ENCODE measurements around the gene DIO3.

DIO3 gene

GRCh38 chr14:101518611-101519473 is 42.5 kb upstream of the DIO3 start:
- no peak for TF ChIP-seq CTCF (IDR thresholded peaks at IDR 0.05; ENCODE audit: poor library complexity, severe bottlenecking)
- Histone ChIP-seq H3K4me1 (ENCODE audit: insufficient read depth, poor library complexity, severe bottlenecking) (no peaks in the 10 kb centered on the region), H3K4me3 (ENCODE audit: severe bottlenecking) (no peak overlapping the region), H3K36me3 (ENCODE audit: low read depth) (no peaks in the 10 kb centered on the region), H3K27ac (ENCODE audit: poor library complexity, severe bottlenecking) (no peak overlapping the region), H3K9me3 (ENCODE audit: severe bottlenecking) (no peaks in the 10 kb centered on the region), H3K27me3 (ENCODE audit: insufficient read depth, poor library complexity, severe bottlenecking) (no peaks in the 10 kb centered on the region)
- no peak for DNase-seq (ENCODE audit: low spot score)
- ATAC-seq (ENCODE audit: low read depth), result no peak

GRCh38 chr14:101520621-101521472 is 40.4 kb upstream of the DIO3 start:
- H3K9me3 ChIP-seq (ENCODE audit: severe bottlenecking), result no peaks in the 10 kb centered on the region
- ATAC-seq (ENCODE audit: low read depth), result no peak
- no peaks in the 10 kb centered on the region for H3K4me1 ChIP-seq (ENCODE audit: insufficient read depth, poor library complexity, severe bottlenecking)
- no peaks in the 10 kb centered on the region for H3K36me3 ChIP-seq (ENCODE audit: low read depth)
- TF ChIP-seq CTCF (IDR thresholded peaks at IDR 0.05; ENCODE audit: poor library complexity, severe bottlenecking), result no peak
- H3K27me3 ChIP-seq (ENCODE audit: insufficient read depth, poor library complexity, severe bottlenecking), result no peaks in the 10 kb centered on the region
- no peak overlapping the region for H3K4me3 ChIP-seq (ENCODE audit: severe bottlenecking)
- no peak overlapping the region for H3K27ac ChIP-seq (ENCODE audit: poor library complexity, severe bottlenecking)
- no peak for DNase-seq (ENCODE audit: low spot score)

DNA sequence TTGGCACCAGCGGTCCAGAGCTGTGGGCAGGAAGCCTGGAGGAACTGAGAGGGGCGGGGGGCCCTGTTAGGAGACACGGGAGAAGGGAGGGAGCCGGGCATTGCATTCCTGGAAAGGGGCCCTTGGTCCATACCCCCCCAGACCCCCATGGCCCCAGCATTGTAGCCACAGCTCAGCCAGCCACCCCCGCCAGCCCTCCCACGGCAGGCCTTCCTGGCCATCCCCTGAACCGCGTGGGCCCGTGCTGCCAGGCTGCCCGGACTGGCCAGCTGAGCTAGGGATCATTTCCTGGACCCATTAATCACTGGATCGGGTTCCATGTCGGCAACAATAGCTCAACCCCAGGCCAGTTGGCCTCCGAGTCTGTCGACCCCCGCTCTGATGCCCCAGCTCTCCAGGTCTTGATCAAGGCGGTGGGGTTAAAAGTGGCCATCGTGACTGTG is 39.8 kb upstream of the DIO3 start:
- Histone ChIP-seq H3K27me3 (ENCODE audit: insufficient read depth, poor library complexity, severe bottlenecking) (no peaks in the 10 kb centered on the region), H3K27ac (ENCODE audit: poor library complexity, severe bottlenecking) (no peak overlapping the region), H3K4me1 (ENCODE audit: insufficient read depth, poor library complexity, severe bottlenecking) (no peaks in the 10 kb centered on the region), H3K36me3 (ENCODE audit: low read depth) (no peaks in the 10 kb centered on the region), H3K9me3 (ENCODE audit: severe bottlenecking) (no peaks in the 10 kb centered on the region), H3K4me3 (ENCODE audit: severe bottlenecking) (no peak overlapping the region)
- ATAC-seq (ENCODE audit: low read depth) (no peak), DNase-seq (ENCODE audit: low spot score) (no peak)
- no peak for TF ChIP-seq CTCF (IDR thresholded peaks at IDR 0.05; ENCODE audit: poor library complexity, severe bottlenecking)

DNA sequence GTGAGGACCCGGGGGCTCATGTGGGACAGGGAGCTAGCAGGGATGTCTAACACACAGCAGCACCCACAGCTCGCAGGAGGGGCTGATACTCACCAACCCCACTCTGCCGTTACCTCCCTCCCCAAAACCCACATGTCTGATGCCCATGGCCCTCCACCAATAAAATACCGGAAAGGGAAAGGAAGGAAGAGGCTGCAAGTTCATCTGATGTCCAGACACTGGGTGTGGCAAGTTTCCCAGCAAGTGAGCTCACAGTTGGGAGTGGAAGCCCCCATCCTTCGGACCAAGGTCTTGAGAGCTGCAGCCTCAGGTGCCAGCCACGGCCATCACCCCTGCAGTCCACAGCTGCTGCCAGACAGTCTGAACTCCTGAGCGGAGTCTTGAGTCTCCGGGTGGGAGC is 39.3 kb upstream of the DIO3 start:
- ATAC-seq (ENCODE audit: low read depth) (no peak), DNase-seq (ENCODE audit: low spot score) (no peak)
- H3K27me3 ChIP-seq (ENCODE audit: insufficient read depth, poor library complexity, severe bottlenecking), result no peaks in the 10 kb centered on the region
- H3K36me3 ChIP-seq (ENCODE audit: low read depth), result no peaks in the 10 kb centered on the region
- H3K9me3 ChIP-seq (ENCODE audit: severe bottlenecking), result no peaks in the 10 kb centered on the region
- no peak overlapping the region for H3K4me3 ChIP-seq (ENCODE audit: severe bottlenecking)
- no peaks in the 10 kb centered on the region for H3K4me1 ChIP-seq (ENCODE audit: insufficient read depth, poor library complexity, severe bottlenecking)
- no peak for TF ChIP-seq CTCF (IDR thresholded peaks at IDR 0.05; ENCODE audit: poor library complexity, severe bottlenecking)
- H3K27ac ChIP-seq (ENCODE audit: poor library complexity, severe bottlenecking), result no peak overlapping the region
